GM23248 (cell line): Measurements from ENCODE around the gene FBXL4. TPM values are rescaled to one million over a fixed set of nuclear protein-coding genes. Genes with fewer than 3 reads are reported as not detected.

Source experiments
- DNase-seq: peaks from one replicate; pipeline ENCODE4 v3.0.0-alpha.2; 2015
- H2AFZ ChIP-seq: fragments of 200-600 bp; sonication (generic); 2 replicates; pipeline ENCODE4 v1.6.1; 2016; ENCODE audit warnings: antibody characterized with exemption
- H3F3A ChIP-seq: fragments of 200-600 bp; sonication (generic); 2 replicates; pipeline ENCODE4 v1.6.1; 2016; ENCODE audit warnings: mild to moderate bottlenecking, antibody characterized with exemption, mixed run types; ENCODE audit not compliant: insufficient read depth
- H3K27ac ChIP-seq: fragments of 200-600 bp; sonication (generic); 2 replicates; pipeline ENCODE4 v1.5.1; 2016; ENCODE audit warnings: mild to moderate bottlenecking
- H3K27me3 ChIP-seq: fragments of 200-600 bp; sonication (generic); replicated peaks from 2 replicates; pipeline ENCODE4 v1.6.1; 2016; ENCODE audit warnings: mild to moderate bottlenecking; ENCODE audit not compliant: insufficient read depth
- H3K36me3 ChIP-seq: fragments of 200-600 bp; sonication (generic); 2 replicates; pipeline ENCODE4 v1.6.1; 2016; ENCODE audit warnings: low read depth, mild to moderate bottlenecking
- H3K4me1 ChIP-seq: fragments of 200-600 bp; sonication (generic); 2 replicates; pipeline ENCODE4 v1.6.1; 2016; ENCODE audit warnings: mild to moderate bottlenecking; ENCODE audit not compliant: insufficient read depth
- H3K4me2 ChIP-seq: fragments of 200-600 bp; sonication (generic); one replicate; pipeline ENCODE4 v1.6.1; 2016; ENCODE audit warnings: mild to moderate bottlenecking; ENCODE audit not compliant: unreplicated experiment
- H3K4me3 ChIP-seq: fragments of 200-600 bp; sonication (generic); 2 replicates; pipeline ENCODE4 v1.5.1; 2016; ENCODE audit warnings: mild to moderate bottlenecking
- H3K79me2 ChIP-seq: fragments of 200-600 bp; sonication (generic); 2 replicates; pipeline ENCODE4 v1.6.1; 2016; ENCODE audit warnings: mild to moderate bottlenecking; ENCODE audit not compliant: insufficient read depth
- H3K9ac ChIP-seq: fragments of 200-600 bp; sonication (generic); 2 replicates; pipeline ENCODE4 v1.6.1; 2016; ENCODE audit warnings: mild to moderate bottlenecking
- H3K9me2 ChIP-seq: fragments of 200-600 bp; sonication (generic); 2 replicates; pipeline ENCODE4 v1.6.1; 2016; ENCODE audit warnings: mixed run types, mild to moderate bottlenecking, moderate library complexity; ENCODE audit not compliant: insufficient read depth
- H3K9me3 ChIP-seq: fragments of 200-600 bp; sonication (generic); one replicate; pipeline ENCODE4 v1.6.1; 2017; ENCODE audit warnings: low read depth
- H4K20me1 ChIP-seq: fragments of 200-600 bp; sonication (generic); 2 replicates; pipeline ENCODE4 v1.6.0; 2016; ENCODE audit not compliant: insufficient read depth
- EZH2 ChIP-seq: fragments of 200-600 bp; sonication (generic); IDR thresholded peaks from 2 replicates; pipeline ENCODE4 v1.6.1; 2018; ENCODE audit warnings: antibody characterized with exemption, mild to moderate bottlenecking; ENCODE audit not compliant: insufficient read depth, poor library complexity, severe bottlenecking
- EZH2phosphoT487 ChIP-seq: fragments of 200-600 bp; sonication (generic); IDR thresholded peaks from 2 replicates; pipeline ENCODE4 v1.6.1; 2018; ENCODE audit warnings: antibody characterized with exemption, moderate library complexity, mild to moderate bottlenecking, low read depth; ENCODE audit not compliant: insufficient read depth
- WGBS, 2 experiments: methylation state at CpG; one replicate each; pipeline ENCODE4 v1.1.6; 2015 to 2017; ENCODE audit warnings: low lambda C conversion rate in 2 of 2, low coverage in 1 of 2; ENCODE audit errors: missing lambda C conversion rate in 2 of 2; 5-methylcytosine and 5-hydroxymethylcytosine counted together
- in situ Hi-C: fragments of 300-500 bp; cut with MboI; formaldehyde crosslinking; loops from 2 replicates; pipeline ENCODE4 v1.15.0; 2020
- polyA plus RNA-seq: library from polyadenylated mRNA; unstranded; fragments of >200 nt; fragmentation: Nextera tagmentation; extraction: Ambion mirVana; gene quantifications from 2 replicates; pipeline ENCODE4 v1.2.1, GENCODE V29; 2016
- total RNA-seq: library from RNA; depleted of rRNA; stranded (reverse); fragments of >200 nt; shearing (Covaris generic); gene quantifications from 2 replicates; pipeline ENCODE4 v1.2.3, GENCODE V29; 2014

Gene FBXL4
- total and polyA plus RNA-seq, 2 experiments from 2014 or later: 11.3 to 15.1 TPM

DNA sequence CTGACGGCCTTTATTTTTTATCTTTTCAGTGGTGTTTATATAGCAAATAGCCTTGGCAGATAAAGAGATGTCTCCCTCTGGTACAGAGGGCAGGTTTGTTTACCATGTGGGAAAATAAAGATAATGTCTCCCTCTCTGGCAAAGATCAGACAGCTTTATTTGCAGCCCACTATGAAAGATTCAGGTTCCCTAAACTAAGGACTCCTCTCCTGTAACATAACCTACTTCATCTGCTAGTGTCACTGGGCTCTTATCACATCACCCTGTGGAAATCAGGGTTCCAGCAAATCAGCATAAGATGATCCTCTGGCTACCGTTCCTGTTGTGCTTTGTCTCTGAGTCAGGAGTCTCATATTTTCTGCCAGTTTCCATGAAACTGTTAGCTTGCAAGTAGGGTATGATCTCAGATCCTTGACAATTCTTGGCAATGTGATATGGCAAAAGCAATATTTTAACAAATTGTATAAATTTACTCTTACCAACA, 3.1 kb downstream of the FBXL4 start:
- DNase-seq: peak; percentile 78
- Histone ChIP-seq H3K9me3 (no peaks in the 10 kb centered on the region), H3K27me3 (no peaks in the 10 kb centered on the region), H2AFZ (no peak overlapping the region), H3K4me3 (no peak overlapping the region), H3K4me2 (peak overlapping the region; percentile 86), H4K20me1 (0 out of 2 replicates have a peak, but pooled peaks cover 7% of the 10 kb centered on the region), H3K4me1 (peaks cover 25% of the 10 kb centered on the region), H3F3A (peaks cover 17% of the 10 kb centered on the region; the same call in 1 of the 2 replicates), H3K9ac (no peak overlapping the region), H3K27ac (peak overlapping the region; percentile 55), H3K9me2 (no peaks in the 10 kb centered on the region), H3K36me3 (no peaks in the 10 kb centered on the region; the same call in 1 of the 2 replicates), H3K79me2 (peaks cover 76% of the 10 kb centered on the region)
- in situ Hi-C loops: no loop called here
- 55 to 61% methylated on average over 2 of the region's 2 CpGs for WGBS, 2 experiments
- no peak for TF ChIP-seq EZH2
- TF ChIP-seq EZH2phosphoT487: no peak

GRCh38 chr6:98944168-98944567, 3.6 kb downstream of the FBXL4 start:
- WGBS, 2 experiments: 65 to 66% methylated on average over 3 of the region's 3 CpGs
- Histone ChIP-seq H3K27me3 (no peaks in the 10 kb centered on the region), H2AFZ (no peak overlapping the region), H3K9me3 (no peaks in the 10 kb centered on the region), H3F3A (peaks cover 17% of the 10 kb centered on the region; the same call in 1 of the 2 replicates), H3K4me2 (no peak overlapping the region), H3K9ac (no peak overlapping the region), H3K36me3 (no peaks in the 10 kb centered on the region; the same call in 1 of the 2 replicates), H3K79me2 (peaks cover 81% of the 10 kb centered on the region), H3K27ac (peak overlapping the region; percentile 55), H4K20me1 (0 out of 2 replicates have a peak, but pooled peaks cover 7% of the 10 kb centered on the region), H3K4me1 (peaks cover 25% of the 10 kb centered on the region), H3K4me3 (no peak overlapping the region), H3K9me2 (no peaks in the 10 kb centered on the region)
- TF ChIP-seq EZH2 (no peak), EZH2phosphoT487 (no peak)
- in situ Hi-C loops: no loop called here
- no peak for DNase-seq

DNA sequence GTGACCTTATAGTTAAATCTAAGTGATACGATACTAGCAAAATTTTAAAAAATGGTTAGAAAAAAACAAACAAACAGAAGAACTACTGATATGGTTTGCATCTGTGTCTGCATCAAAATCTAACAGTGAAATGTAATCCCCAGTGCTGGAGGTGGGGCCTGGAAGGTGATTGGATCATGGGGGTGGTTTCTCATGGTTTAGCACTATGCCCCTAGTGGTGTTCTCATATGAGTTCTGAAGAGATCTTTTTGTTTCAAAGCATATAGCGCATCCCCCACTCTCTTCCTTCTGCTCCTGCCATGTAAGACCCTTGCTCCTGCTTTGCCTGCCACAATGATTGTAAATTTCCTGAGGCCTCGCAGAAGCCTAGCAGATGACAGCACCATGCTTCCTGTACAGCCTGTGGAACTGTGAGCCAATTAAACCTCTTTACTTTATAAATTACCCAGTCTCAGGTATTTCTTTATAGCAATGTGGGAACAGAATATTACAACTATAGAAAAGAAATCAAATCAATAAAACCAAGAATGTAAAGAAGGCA, 5.4 kb downstream of the FBXL4 start:
- no peak overlapping the region for H3K4me2 ChIP-seq
- H2AFZ ChIP-seq: no peak overlapping the region
- peaks cover 17% of the 10 kb centered on the region; the same call in 1 of the 2 replicates for H3F3A ChIP-seq
- no peaks in the 10 kb centered on the region for H3K9me3 ChIP-seq
- H3K79me2 ChIP-seq: peaks cover 98% of the 10 kb centered on the region
- in situ Hi-C loops: no loop called here
- peaks cover 25% of the 10 kb centered on the region for H3K4me1 ChIP-seq
- no peak overlapping the region for H3K27ac ChIP-seq
- DNase-seq: no peak
- 0 out of 2 replicates have a peak, but pooled peaks cover 7% of the 10 kb centered on the region for H4K20me1 ChIP-seq
- H3K36me3 ChIP-seq: no peaks in the 10 kb centered on the region; the same call in 1 of the 2 replicates
- WGBS, 2 experiments: 95 to 97% methylated on average over 3 of the region's 3 CpGs
- no peaks in the 10 kb centered on the region for H3K27me3 ChIP-seq
- H3K9me2 ChIP-seq: no peaks in the 10 kb centered on the region
- no peak overlapping the region for H3K4me3 ChIP-seq
- H3K9ac ChIP-seq: no peak overlapping the region
- TF ChIP-seq EZH2phosphoT487: no peak
- no peak for TF ChIP-seq EZH2

- no peak overlapping the region for H3K27ac ChIP-seq
Measured at GRCh38 chr6:98941319-98941718, 6.4 kb downstream of the FBXL4 start.

More at GRCh38 chr6:98941319-98941718, 6.4 kb downstream of the FBXL4 start:
- Histone ChIP-seq H3K4me1 (peaks cover 21% of the 10 kb centered on the region), H3K9ac (no peak overlapping the region), H3F3A (peaks cover 17% of the 10 kb centered on the region; the same call in 1 of the 2 replicates), H3K4me3 (no peak overlapping the region), H3K4me2 (no peak overlapping the region), H4K20me1 (0 out of 2 replicates have a peak, but pooled peaks cover 7% of the 10 kb centered on the region), H3K9me2 (no peaks in the 10 kb centered on the region), H3K79me2 (peaks cover 99% of the 10 kb centered on the region), H3K9me3 (no peaks in the 10 kb centered on the region), H2AFZ (no peak overlapping the region), H3K36me3 (no peaks in the 10 kb centered on the region; the same call in 1 of the 2 replicates), H3K27me3 (no peaks in the 10 kb centered on the region)
- TF ChIP-seq EZH2phosphoT487 (no peak), EZH2 (no peak)
- DNase-seq: no peak
- 100% methylated on average over 2 of the region's 2 CpGs for WGBS, 2 experiments
- in situ Hi-C loops: no loop called here
